Cortex of kidney (tissue), 1 donor: ENCODE measurements around the gene OTUB2.

ENCODE experiments used
- DNase-seq: peaks from one replicate; lab custom pipeline; 2025; lab: John Stamatoyannopoulos, UW

OTUB2 gene

DNA sequence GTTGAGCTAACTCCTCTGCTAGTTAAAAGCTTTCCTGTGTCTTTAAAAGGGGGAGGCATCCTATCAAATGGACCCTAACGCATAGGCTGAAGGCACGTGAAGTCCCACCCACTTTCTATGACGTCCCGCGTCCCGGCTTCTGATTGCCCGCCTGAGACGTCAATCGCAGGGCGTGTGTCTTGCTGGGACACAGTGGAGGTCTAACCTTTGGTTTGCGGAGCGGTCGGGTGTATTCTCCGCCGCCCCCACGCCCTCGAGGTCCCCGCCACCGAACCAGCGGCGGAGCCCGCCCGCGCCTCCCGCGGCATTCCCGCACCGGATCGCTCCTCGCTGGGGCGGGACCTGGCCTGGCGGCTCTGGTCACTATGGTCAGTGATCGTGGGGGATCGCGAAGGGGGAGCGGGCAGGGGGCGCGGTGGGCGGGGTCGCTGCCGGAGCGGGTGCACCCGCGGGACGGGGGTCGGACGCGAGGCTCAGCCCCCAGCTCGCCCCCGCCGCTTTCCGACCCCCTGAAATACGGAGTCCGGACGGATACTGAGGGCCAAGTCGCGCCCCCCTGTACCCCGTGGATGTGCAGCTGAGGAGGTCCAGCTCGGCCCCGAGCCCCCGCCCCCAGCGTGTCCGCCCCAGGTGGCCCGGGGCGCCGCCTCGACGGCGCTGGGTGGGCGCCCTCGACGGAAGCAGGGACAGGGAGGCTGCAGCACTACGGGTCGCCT is at the start of gene OTUB2:
OTUB2 (plus strand) TSS at position 168 of the 716 bp plus-strand sequence; CDS start at position 366, 198 bp downstream.
- DNase-seq: no peak

GRCh38 chr14:93976477-93977057 is 49.6 kb upstream of the OTUB2 start, which contains the start of gene ASB2:
TSS of gene ASB2 (minus strand) at chr14:93976570. CDS start at chr14:93964539, 12,031 bp downstream.
- DNase-seq: no peak

- DNase-seq: no peak
Measured at GRCh38 chr14:93977171-93977570, 49.0 kb upstream of the OTUB2 start.

DNA sequence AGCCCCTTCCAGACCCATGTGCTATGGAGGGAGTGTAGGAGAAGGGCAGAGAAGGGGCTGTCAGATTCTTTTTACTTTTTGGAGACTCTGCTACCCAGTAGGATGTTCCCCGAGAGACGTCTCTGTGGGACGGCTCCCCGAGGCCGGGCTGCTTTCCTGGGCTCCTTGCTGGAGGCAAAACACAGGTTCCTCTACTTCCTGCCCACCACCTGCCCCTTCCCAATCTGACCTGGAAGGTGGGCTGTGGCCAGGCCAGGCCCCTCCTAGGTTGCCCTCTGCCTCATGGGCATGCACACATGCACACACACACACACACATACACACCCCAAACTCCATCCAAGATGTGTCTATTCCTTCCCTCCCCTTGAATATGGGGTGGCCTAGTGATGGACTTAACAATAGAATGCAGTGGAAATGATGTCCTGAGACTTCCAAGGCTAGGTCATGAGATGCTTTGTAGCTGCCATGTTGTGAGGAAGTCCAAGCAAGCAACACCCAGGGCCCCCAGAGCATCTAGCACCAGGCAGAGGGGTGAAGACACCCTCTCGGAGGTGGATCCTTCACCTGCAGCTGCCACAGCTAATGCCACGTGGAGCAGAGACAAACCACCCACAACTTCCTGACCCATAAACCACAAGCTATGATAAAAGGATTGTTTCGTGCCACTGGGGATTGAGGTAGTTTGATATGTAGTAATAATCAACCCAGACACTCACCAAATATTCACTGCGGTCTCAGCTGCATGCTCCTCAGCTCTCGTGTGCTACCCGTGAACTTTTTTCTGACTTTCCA is 48.2 kb upstream of the OTUB2 start:
- no peak for DNase-seq

DNA sequence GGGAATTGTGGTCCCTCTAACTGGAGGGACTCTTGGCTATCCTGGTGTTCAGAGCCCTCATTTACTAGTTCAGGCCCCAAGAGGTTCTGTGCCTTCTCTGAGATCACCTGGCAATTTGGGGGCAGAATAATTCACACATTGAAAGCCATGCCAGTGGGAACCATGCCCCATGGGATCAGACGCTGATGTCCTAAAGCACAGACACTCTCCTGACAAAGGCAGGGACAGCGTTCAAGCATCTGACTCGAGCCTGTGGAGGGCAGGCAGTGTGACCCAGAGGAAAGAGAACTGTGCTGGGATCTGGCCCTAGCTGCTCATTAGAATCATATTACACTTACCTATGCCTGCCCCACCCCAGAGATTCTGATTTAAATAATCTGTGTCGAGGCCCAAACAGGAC is 47.4 kb upstream of the OTUB2 start:
- no peak for DNase-seq

- no peak for DNase-seq
Measured at GRCh38 chr14:93980456-93981201, 45.5 kb upstream of the OTUB2 start.

DNA sequence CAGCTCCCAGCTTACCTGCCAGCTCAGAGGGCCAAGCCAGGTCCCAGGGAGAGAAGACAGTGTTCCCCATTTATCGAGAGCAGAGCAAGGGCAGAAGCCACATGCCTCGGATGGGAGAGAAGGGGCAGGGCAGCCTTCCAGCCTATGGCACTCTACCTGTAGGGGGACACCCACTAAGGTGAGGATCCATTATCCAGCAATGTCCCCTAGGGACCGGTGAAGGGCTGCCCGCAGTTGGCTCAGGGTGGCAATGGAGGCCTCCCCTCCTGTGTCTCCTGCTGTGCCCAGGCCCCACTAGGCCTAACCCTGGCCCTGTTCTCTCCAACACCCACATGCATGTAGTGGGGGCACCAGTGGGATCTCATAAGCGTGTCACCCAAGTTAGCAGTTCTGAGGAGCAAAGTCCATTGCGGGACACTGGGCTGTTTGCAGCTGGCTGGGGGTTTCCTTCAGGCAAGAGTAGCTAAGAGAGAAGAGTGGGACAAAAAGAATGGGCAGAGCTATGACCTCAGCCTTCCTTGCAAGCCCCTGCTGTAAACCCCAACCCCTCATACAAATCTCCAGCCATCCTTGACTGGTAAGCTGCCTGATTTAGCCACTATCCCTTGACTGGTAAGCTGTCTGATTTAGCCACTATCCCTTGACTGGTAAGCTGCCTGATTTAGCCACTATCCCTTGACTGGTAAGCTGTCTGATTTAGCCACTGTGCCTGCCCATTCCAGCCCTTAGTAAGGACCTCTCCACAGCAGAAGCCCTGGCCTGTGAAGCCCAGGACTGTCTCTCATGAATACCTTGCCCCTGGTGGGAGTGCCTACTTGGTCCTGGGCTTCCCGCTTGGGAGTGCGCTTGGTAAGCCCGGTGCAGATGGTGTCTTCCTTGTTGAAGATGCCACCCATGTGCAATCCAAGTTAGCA is 44.6 kb upstream of the OTUB2 start:
- no peak for DNase-seq

DNA sequence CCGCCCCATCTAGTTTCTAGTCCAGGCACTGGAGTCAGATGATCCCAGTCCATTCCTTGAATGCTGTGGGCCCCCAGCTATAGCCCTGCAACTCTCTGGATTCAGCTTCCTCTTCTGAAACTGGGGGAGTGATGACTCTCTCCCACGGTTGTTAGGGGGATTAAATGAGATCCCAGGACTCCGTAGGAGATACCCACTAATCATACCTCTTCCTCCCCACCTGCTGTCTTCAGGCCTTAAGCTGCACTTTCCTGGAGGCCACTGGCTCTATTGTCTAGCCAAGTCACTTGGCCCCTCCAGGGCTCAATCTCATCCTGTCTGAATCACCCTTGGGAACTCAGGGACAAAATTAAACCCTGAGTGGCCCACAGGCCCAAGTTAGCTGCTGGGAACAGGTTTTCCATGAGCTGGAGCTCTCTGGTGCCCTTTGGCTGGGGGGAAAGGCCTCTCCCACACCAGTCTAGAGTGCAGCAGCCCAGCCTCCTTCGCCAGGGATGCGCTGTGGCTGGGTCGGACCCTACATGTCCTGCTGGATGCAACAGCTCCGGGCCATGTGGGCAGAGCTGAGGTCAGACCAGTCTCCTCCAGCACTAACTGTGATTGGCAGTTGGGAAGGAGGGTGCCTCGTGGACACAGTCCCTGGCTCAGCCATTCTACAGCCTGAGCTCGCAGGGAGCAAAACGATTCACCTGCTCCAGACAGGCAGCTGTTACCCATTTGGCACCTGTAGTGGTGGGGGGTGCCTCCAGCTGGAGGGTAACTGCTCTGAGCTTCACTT is 43.7 kb upstream of the OTUB2 start:
- no peak for DNase-seq

- DNase-seq: no peak
Measured at GRCh38 chr14:93984070-93984469, 42.1 kb upstream of the OTUB2 start.

DNA sequence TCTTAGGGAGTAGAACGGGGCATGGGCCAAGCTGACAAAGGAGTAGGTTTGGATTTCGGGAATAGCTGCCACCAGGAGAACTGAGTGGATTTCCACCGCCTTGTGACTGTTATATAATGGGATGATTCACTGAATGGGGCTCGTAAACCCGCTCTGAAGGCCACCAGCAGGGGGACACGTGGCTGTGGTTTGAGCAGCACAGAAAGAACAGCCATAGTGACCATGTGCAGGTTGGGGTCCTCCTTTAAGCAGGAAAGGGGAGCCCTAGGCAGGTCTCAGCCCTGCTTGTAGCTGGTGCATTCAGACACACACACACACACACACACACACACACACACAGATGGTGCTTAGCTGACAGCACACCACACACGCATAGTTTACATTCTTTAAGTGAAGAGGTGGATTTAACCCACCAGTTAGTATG is 41.1 kb upstream of the OTUB2 start:
- DNase-seq: no peak

GRCh38 chr14:93986955-93987354 is 39.2 kb upstream of the OTUB2 start:
- DNase-seq: no peak

GRCh38 chr14:93987376-93987775 is 38.8 kb upstream of the OTUB2 start:
- DNase-seq: no peak

GRCh38 chr14:93987815-93988476 is 38.2 kb upstream of the OTUB2 start:
- no peak for DNase-seq

DNA sequence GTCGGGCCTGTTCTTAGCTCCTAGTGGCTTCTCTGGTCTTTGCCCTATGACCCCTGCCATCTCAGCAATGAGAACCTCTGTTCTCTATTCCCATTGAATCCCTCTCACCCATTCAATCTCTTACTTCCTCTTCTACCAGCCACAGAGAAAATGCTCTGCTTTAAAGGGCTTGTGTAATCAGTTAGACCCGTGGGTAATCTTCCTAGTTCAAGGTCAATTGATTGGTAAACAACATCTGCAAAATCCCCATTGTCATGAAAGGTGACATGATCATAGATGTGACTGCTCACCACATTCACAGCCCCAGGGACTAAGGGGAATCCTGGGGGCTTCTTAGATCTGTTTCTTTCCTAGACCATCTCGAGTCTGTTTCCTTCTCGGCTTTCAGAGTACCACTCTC is 36.2 kb upstream of the OTUB2 start:
- no peak for DNase-seq

GRCh38 chr14:93991212-93991611 is 34.9 kb upstream of the OTUB2 start:
- no peak for DNase-seq

GRCh38 chr14:93991649-93992048 is 34.5 kb upstream of the OTUB2 start:
- DNase-seq: no peak

DNA sequence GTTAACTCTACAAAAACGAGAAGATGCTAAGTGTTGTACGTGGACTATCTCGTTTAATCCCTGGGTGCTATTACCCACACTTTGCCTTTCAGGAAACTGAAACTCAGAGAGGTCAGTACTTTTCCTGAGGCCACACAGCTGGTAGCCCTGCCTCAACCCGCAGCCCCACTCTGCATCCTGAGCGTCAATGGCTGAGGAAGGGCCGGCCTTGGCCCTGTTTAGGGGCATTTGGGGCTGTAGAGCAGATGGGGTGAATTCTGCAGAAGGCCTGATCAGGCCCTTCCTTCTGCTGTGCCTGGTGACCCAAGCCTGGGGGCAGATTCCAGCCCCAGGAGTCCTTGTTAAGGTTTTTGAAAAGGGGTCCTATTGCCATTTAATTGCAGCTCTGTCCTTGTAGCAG is 32.8 kb upstream of the OTUB2 start:
- DNase-seq: no peak

- no peak for DNase-seq
Measured at GRCh38 chr14:93994919-93995682, 31.0 kb upstream of the OTUB2 start.

DNA sequence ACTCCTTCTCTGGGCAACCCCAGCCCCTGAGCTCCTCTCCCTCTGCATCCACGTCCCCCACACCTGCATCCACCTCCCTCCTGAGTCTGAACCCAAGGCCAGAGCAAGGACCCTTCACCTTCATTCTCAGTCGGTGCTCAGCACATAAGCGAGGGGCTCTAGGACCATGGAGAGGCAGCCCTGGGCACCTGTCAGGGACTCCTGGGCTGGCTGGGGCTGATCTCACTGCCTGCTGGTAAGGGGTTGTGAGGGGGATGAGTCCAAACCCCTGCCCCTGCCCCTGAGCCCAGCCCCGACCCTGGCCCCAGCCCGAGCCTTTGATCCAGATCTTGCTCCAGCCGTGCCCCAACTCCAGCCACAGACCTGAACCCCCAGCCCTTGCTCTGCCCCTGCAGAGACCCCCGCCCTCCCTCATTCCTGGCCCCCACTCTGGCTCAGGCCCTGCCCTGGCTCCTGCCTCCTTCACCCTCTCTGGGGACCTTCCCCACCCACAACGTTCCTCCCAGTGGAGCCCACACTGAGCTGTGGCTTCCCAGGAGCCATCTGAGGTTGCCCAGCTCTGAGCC is 29.9 kb upstream of the OTUB2 start:
- DNase-seq: no peak
